NCI-H128 (cell line): ENCODE measurements around the gene RPS6KA2.

Source experiments
- DNase-seq: peaks from one replicate; lab custom pipeline; 2025; ENCODE audit not compliant: unreplicated experiment; lab: John Stamatoyannopoulos, UW

Gene RPS6KA2

GRCh38 chr6:166656230-166657151 lies 29.4 kb upstream of the RPS6KA2 start:
- no peak for DNase-seq

- no peak for DNase-seq
These were observed 28.7 kb upstream of the RPS6KA2 start for GRCh38 chr6:166655713-166656229.

DNA sequence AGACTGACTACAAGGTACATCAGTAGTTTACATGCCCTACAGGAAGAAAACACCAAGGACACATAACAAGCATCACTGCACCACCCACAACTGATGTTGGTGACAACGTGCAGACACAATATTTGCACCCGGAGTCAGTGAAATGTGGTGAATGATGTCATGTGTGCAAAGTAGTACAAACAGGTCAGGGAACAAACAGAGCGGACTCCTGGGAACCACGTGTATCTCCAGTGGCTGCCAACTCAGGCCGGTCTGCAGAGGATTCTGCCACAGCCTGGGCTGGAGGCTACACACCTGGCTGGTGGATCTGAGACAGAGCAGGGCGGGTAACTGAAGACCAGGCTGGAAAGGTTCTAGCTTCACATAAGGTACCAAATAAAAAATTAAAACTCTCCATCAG lies 28.2 kb upstream of the RPS6KA2 start:
- DNase-seq, result no peak

DNA sequence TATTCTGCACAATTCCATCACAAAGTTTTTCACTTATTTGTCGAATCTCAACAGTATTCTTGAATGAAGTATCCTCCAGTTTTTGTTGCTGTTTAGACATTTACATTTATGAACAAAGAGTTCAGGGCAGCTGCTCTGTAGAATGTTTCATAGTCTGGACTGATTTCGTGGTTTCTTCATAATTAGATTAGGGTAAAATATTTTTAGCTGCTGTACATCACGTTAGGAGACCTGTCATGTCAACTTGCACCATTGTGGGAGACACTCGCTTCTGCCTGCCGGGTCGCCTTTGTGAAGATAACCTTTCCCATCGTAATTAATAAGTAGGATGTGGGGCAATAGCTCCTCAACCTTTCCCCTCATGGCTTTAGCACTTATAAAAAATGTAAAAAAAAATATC lies 27.5 kb upstream of the RPS6KA2 start:
- DNase-seq, result no peak

- no peak for DNase-seq
These were observed 26.5 kb upstream of the RPS6KA2 start for GRCh38 chr6:166653639-166653941.

DNA sequence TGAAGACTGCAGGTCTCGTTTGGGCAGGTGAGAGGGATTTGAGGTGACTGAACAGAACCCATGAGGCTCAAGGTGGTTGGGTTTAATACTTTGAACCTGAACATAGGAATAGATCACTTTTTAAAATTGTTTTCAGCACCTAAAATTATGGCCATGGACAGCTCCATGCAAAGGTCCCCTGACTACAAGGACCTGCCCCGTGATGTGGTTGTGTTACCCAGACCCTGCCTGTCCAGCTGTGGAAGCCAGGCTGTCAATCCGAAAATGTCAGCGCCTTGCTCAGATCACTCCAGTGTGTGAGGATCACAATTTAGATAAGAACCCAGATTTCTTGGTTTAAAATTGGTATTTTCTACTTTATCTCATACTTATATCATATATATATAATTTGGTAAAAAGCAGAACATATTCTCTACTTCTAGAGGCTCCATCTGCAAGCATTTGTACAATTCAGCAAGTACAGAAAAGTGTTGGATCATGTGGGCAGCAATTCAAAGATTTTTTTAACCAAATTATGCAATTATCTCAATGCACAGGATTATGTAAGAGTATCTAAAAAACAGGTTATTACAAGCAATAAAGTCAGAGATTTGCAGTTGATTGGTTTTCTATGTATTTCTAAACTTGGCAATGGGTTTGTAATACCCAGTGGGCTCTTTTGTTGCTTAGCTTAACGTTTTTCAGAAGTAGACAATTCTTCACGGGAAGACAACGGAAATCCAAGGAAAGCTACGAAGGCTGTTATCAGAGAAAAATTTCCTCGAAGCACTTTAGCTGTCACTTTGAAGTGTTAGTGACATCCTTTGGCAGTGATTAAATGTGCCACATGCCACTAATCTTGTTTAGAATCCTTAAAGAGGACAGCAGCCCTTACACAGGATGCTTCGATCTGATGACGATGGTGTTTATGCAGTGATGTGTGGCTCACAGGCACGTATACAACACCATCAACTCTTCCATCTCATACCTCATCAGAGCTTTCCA lies 24.1 kb upstream of the RPS6KA2 start:
- DNase-seq, result no peak

DNA sequence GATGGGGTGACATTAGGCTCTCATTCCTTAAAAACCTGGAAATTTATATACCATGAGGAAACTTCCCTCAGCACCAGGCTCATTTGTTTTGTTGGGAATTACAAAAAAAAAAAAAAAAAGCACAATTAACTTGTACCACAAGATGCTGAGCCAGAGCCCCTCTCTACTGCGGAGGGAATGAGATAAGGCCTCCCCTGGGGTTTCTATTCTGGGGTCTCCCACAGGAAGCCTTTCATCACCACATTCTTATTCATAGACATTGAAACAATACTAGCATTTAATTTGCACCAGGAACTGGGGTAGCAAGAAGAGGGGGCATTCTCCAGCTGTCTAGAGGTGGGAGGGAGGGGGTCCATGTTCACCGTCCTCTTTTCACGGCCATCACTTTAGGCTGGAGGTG lies 23.0 kb upstream of the RPS6KA2 start:
- no peak for DNase-seq

DNA sequence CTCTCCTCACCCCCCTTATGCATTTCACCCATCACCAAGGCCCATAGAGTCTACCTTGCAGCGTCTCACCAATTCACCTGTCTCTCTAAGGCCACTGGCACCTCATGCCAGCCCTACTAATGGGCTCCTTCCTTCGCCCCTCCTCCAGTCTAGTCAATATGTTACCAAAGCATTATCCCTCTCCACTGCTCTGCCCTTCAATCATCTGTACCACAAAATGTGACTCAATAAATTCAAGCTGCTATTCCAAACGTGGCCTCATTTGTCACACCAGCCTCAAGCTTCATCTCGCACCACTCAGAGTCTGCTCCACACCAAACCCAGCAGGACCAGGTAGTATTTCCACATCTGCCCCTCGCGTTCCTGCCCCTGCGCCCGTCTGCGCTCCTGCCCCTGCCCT lies 21.8 kb upstream of the RPS6KA2 start:
- DNase-seq, result no peak

DNA sequence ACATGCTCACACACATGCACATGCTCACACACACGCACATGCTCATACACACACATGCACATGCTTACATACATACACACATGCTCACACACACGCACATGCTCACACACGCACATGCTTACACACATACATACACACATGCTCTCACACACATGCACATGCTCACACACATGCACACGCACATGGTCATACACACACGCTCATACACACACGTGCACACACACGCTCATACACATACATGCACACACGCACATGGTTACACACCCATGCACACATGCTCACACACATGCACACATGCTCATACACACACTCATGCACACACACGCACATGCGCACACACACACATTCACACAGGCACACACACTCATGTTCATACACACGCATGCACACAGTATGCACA lies 20.8 kb upstream of the RPS6KA2 start:
- DNase-seq, result no peak

DNA sequence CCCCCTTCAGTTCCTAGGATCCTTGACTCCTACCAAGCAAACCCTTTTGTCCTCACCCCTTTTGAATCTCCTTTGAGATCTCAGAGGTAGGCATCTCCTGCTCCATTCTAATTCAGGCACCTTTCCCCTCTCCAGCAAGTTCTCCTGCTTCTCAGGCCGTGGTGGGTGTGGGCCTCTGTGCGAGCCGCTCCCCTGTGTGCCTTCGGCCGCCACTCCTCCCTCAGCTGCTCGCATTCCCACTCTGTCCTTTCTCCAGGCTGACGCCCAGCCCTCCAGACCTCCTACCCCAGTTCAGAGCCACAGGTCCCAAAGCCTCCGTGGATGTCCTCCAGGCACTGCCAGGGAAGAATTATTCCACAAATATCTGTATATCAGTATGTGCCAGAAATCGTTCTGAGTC lies 19.7 kb upstream of the RPS6KA2 start:
- no peak for DNase-seq

DNA sequence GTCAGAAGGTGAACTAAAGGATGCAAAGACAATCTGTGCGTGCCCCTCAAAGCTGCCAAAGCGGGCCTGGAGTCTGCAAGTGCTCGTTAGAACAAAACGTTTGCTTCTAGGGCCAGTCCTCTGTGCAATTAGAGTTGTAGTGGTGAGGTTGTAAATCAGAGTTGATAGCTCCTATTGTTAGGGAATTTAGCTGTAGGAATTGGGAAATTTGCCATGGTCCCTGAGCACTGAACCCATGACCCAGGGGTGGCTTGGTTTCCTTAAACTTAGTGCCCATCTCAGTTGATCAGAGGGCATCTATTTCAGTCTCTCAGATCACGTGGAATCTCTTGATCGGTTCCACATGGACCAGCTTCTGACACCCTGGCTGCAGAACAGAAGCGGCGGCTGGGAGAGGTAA lies 18.8 kb upstream of the RPS6KA2 start:
- DNase-seq, result no peak

- no peak for DNase-seq
These were observed 17.6 kb upstream of the RPS6KA2 start for GRCh38 chr6:166644681-166645080.

DNA sequence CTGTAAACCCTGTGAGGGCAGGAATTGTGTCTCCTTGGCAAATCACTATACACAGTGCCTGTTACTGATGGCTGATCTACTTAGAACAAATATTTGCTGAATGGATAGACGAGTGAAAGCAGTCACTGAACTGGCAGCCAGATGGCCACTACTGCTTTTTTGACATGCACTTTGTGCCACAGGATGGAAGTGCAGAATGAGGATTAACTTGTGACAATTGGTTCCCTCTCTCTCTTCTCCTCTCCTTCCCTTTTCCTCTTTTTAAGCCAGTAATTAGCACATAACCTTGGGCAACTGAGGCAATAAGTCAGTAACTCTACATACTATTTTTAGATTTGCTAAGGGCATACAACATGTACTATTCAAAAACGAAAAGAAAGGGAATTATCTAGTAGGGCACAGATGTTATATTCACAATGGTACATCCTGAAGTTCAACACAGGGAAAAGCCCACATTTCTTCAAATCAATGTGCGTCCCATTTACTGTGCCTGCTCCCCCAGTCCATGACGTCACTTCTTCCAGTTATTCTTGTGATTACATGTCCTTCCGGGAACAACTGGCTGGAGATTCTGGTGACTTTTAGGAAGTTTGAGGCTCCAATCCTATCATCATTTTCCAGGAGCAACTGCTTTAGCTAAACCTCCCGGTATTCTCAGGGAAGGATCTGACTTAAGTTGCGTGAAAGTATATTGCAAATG lies 17.0 kb upstream of the RPS6KA2 start:
- no peak for DNase-seq

- DNase-seq, result no peak
These were observed 15.6 kb upstream of the RPS6KA2 start for GRCh38 chr6:166642646-166643045.

- no peak for DNase-seq
These were observed 13.4 kb upstream of the RPS6KA2 start for GRCh38 chr6:166640342-166641043.

GRCh38 chr6:166639921-166640320 lies 12.9 kb upstream of the RPS6KA2 start:
- DNase-seq, result no peak

DNA sequence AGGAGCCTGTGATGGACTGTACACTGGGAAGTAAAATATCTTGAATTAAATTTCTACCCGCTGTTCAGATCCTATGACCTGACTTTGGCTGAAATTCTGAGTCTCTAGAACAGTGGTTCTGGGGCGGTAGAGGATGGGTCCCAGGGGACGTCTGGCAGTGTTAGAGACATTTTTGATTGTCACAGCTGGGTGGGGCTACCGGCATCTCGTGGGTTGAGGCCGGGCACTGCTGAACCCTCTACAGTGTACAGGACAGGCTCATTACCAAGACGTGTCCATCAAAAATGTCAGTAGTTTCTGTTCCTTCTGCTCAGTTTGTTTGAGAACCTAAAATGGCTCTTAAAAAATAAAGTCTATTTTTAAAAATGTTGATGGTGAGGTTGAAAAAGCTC lies 11.5 kb upstream of the RPS6KA2 start:
- no peak for DNase-seq

GRCh38 chr6:166637812-166638572 lies 10.9 kb upstream of the RPS6KA2 start:
- DNase-seq, result no peak

- no peak for DNase-seq
These were observed 9.9 kb upstream of the RPS6KA2 start for GRCh38 chr6:166636934-166637333.
